H9 (cell line): ENCODE data around the gene PRUNE2. TPM values are rescaled to one million over a fixed set of nuclear protein-coding genes. Genes with fewer than 3 reads are reported as not detected.

Source experiments
- DNase-seq: peaks from one replicate; pipeline ENCODE4 v3.0.0-alpha.2; 2017
- H2AFZ ChIP-seq: one replicate; pipeline ENCODE4 v1.6.1; 2013; ENCODE audit warnings: mild to moderate bottlenecking, low read length, control low read depth, moderate library complexity
- H2AK5ac ChIP-seq: 2 replicates; pipeline ENCODE4 v1.6.1; 2013; ENCODE audit warnings: low read length, control low read depth, mixed read lengths; ENCODE audit not compliant: insufficient read length
- H2BK120ac ChIP-seq: one replicate; pipeline ENCODE4 v1.6.1; 2013; ENCODE audit warnings: low read depth, mild to moderate bottlenecking, low read length, control low read depth, inconsistent platforms; ENCODE audit not compliant: poor library complexity, severe bottlenecking
- H2BK12ac ChIP-seq: 2 replicates; pipeline ENCODE4 v1.6.1; 2013; ENCODE audit warnings: low read length, control low read depth, mixed read lengths, low read depth; ENCODE audit not compliant: insufficient read length
- H2BK15ac ChIP-seq: 2 replicates; pipeline ENCODE4 v1.6.1; 2013; ENCODE audit warnings: low read depth, low read length, control low read depth
- H2BK20ac ChIP-seq: one replicate; pipeline ENCODE4 v1.6.1; 2013; ENCODE audit warnings: low read depth, mild to moderate bottlenecking, low read length, control low read depth, inconsistent platforms; ENCODE audit not compliant: poor library complexity, severe bottlenecking
- H2BK5ac ChIP-seq: 2 replicates; pipeline ENCODE4 v1.6.1; 2013; ENCODE audit warnings: low read length, control low read depth, mixed read lengths; ENCODE audit not compliant: insufficient read length
- H3K14ac ChIP-seq: 2 replicates; pipeline ENCODE4 v1.6.1; 2013; ENCODE audit warnings: low read length, control low read depth; ENCODE audit not compliant: insufficient read depth
- H3K18ac ChIP-seq: 2 replicates; pipeline ENCODE4 v1.6.1; 2013; ENCODE audit warnings: low read depth, mild to moderate bottlenecking, mixed read lengths, low read length, control low read depth; ENCODE audit not compliant: insufficient read length
- H3K23ac ChIP-seq: 2 replicates; pipeline ENCODE4 v1.6.1; 2013; ENCODE audit warnings: low read length, control low read depth, mixed read lengths, low read depth; ENCODE audit not compliant: insufficient read length
- H3K23me2 ChIP-seq: 2 replicates; pipeline ENCODE4 v1.6.1; 2013; ENCODE audit warnings: low read depth, mild to moderate bottlenecking, mixed read lengths, low read length, control low read depth; ENCODE audit not compliant: insufficient read length, poor library complexity, severe bottlenecking
- H3K27ac ChIP-seq: 2 replicates; pipeline ENCODE4 v1.5.1; 2013; ENCODE audit warnings: low read length, control low read depth, mixed read lengths, low read depth; ENCODE audit not compliant: insufficient read length
- H3K27me3 ChIP-seq: 2 replicates; pipeline ENCODE4 v1.6.1; 2013; ENCODE audit warnings: low read length, control low read depth, inconsistent platforms; ENCODE audit not compliant: insufficient read depth
- H3K4ac ChIP-seq: 2 replicates; pipeline ENCODE4 v1.6.1; 2013; ENCODE audit warnings: low read depth, mild to moderate bottlenecking, control low read depth, inconsistent platforms, low read length, moderate library complexity
- H3K4me1 ChIP-seq: 2 replicates; pipeline ENCODE4 v1.6.1; 2013; ENCODE audit warnings: low read length, control low read depth, inconsistent platforms; ENCODE audit not compliant: insufficient read depth
- H3K4me2 ChIP-seq: 2 replicates; pipeline ENCODE4 v1.6.1; 2013; ENCODE audit warnings: low read length, control low read depth, mixed read lengths; ENCODE audit not compliant: insufficient read length, insufficient read depth
- H3K56ac ChIP-seq: 2 replicates; pipeline ENCODE4 v1.6.1; 2013; ENCODE audit warnings: low read depth, mild to moderate bottlenecking, mixed read lengths, low read length, control low read depth; ENCODE audit not compliant: insufficient read length
- H3K79me1 ChIP-seq: 2 replicates; pipeline ENCODE4 v1.6.1; 2013; ENCODE audit warnings: low read depth, mild to moderate bottlenecking, moderate library complexity, low read length, control low read depth, inconsistent platforms; ENCODE audit not compliant: insufficient read depth, poor library complexity, severe bottlenecking
- H3K79me2 ChIP-seq: 2 replicates; pipeline ENCODE4 v1.6.1; 2013; ENCODE audit warnings: low read length, control low read depth, inconsistent platforms; ENCODE audit not compliant: insufficient read depth
- H3K9ac ChIP-seq: 2 replicates; pipeline ENCODE4 v1.6.1; 2013; ENCODE audit warnings: low read length, control low read depth, mixed read lengths; ENCODE audit not compliant: insufficient read length; ENCODE audit errors: extremely low read depth
- H3K9me3 ChIP-seq: one replicate; pipeline ENCODE4 v1.6.1; 2013; ENCODE audit warnings: low read depth, low read length, inconsistent platforms; ENCODE audit not compliant: control insufficient read depth
- H3T11ph ChIP-seq: one replicate; pipeline ENCODE4 v1.6.1; 2013; ENCODE audit warnings: mild to moderate bottlenecking, low read length, control low read depth, inconsistent platforms
- H4K20me1 ChIP-seq: one replicate; pipeline ENCODE4 v1.6.1; 2013; ENCODE audit not compliant: control insufficient read depth, insufficient read length, insufficient read depth
- H4K5ac ChIP-seq: 2 replicates; pipeline ENCODE4 v1.6.1; 2013; ENCODE audit warnings: low read depth, mild to moderate bottlenecking, mixed read lengths, low read length, control low read depth; ENCODE audit not compliant: insufficient read length
- H4K8ac ChIP-seq: replicated peaks from 2 replicates; pipeline ENCODE4 v1.6.1; 2013; ENCODE audit warnings: low read length, control low read depth, mixed read lengths, low read depth; ENCODE audit not compliant: insufficient read length
- H4K91ac ChIP-seq: 2 replicates; pipeline ENCODE4 v1.6.1; 2013; ENCODE audit warnings: low read depth, mild to moderate bottlenecking, moderate library complexity, mixed read lengths, low read length, control low read depth; ENCODE audit not compliant: insufficient read length
- H3K27ac Mint-ChIP-seq, 3 experiments: 2 replicates in 2 of 3; 3 replicates in 1 of 3; pipeline ENCODE4 v1.8.0; 2020 to 2021; ENCODE audit warnings: mixed read lengths in 3 of 3, mild to moderate bottlenecking in 1 of 3, moderate library complexity in 1 of 3
- H3K27me3 Mint-ChIP-seq: 2 replicates; pipeline ENCODE4 v1.8.0; 2021; ENCODE audit warnings: low read depth, mild to moderate bottlenecking, moderate library complexity, mixed read lengths
- H3K36me3 Mint-ChIP-seq, 3 experiments: 2 replicates in 2 of 3; 3 replicates in 1 of 3; pipeline ENCODE4 v1.8.0; 2020 to 2021; ENCODE audit warnings: low read depth in 3 of 3, mixed read lengths in 3 of 3; ENCODE audit not compliant: insufficient read depth in 1 of 3
- H3K4me1 Mint-ChIP-seq, 2 experiments: 2 replicates each; pipeline ENCODE4 v1.8.0; 2020; ENCODE audit warnings: mixed read lengths in 2 of 2
- H3K4me3 Mint-ChIP-seq, 2 experiments: 2 replicates in 1 of 2; 3 replicates in 1 of 2; pipeline ENCODE4 v1.8.0; 2020 to 2021; ENCODE audit warnings: mild to moderate bottlenecking in 2 of 2, mixed read lengths in 2 of 2, moderate library complexity in 1 of 2
- H3K9me3 Mint-ChIP-seq, 2 experiments: 2 replicates in 1 of 2; 3 replicates in 1 of 2; pipeline ENCODE4 v1.8.0; 2020; ENCODE audit warnings: mild to moderate bottlenecking in 2 of 2, mixed read lengths in 2 of 2, moderate library complexity in 1 of 2
- WGBS: extraction: QIAGEN DNeasy Blood & Tissue Kit; methylation state at CpG from one replicate; pipeline ENCODE4 v1.1.7; 2013; ENCODE audit warnings: missing lambda C conversion rate, low lambda C conversion rate, mixed read lengths; ENCODE audit not compliant: insufficient read length; ENCODE audit errors: extremely low coverage; 5-methylcytosine and 5-hydroxymethylcytosine counted together
- total RNA-seq: library from RNA; stranded (reverse); gene quantifications from 2 replicates; pipeline ENCODE4 v1.2.1, GENCODE V29; 2021
- TF ChIP-seq, protein P1 (sequence below): fragments of 200-600 bp; sonication (generic); conservative IDR thresholded peaks from 3 replicates; pipeline ENCODE4 v1.8.0; 2021; ENCODE audit warnings: antibody characterized with exemption, mild to moderate bottlenecking

PRUNE2 gene
- total RNA-seq, 1 experiment from 2014 or later: 12.1 TPM

DNA sequence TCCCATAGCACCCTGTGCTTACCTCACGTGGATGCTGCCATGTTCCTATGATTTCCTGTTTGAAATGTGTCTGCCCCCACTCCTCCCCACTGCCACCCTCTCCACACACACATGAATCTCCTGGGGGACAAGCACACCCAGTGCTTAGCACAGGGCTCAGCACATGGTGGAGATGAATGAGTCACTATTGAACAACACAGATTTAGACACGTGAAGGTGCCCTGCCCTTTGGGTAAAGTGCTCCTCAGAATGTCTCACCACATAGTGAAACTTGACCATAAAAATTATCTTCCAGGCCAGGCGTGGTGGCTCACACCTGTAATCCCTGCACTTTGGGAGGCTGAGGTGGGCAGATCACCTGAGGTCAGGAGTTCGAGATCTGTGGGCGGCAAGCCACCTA lies 240.5 kb downstream of the PRUNE2 start:
- H3K9me3 Mint-ChIP-seq: peaks cover 11 to 14% of the 10 kb centered on the region in 2 experiments; a peak in 4 of 5 replicates
- no peaks in the 10 kb centered on the region for H3K27me3 Mint-ChIP-seq
- DNase-seq: no peak

More for the DNA sequence above, 240.5 kb downstream of the PRUNE2 start:
- TF ChIP-seq, protein P1, sequence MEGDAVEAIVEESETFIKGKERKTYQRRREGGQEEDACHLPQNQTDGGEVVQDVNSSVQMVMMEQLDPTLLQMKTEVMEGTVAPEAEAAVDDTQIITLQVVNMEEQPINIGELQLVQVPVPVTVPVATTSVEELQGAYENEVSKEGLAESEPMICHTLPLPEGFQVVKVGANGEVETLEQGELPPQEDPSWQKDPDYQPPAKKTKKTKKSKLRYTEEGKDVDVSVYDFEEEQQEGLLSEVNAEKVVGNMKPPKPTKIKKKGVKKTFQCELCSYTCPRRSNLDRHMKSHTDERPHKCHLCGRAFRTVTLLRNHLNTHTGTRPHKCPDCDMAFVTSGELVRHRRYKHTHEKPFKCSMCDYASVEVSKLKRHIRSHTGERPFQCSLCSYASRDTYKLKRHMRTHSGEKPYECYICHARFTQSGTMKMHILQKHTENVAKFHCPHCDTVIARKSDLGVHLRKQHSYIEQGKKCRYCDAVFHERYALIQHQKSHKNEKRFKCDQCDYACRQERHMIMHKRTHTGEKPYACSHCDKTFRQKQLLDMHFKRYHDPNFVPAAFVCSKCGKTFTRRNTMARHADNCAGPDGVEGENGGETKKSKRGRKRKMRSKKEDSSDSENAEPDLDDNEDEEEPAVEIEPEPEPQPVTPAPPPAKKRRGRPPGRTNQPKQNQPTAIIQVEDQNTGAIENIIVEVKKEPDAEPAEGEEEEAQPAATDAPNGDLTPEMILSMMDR: no peak
- no CpG with 5 or more reads among the region's 5 CpGs for WGBS
- Histone ChIP-seq H3K9ac (no peak overlapping the region), H3K79me2 (no peaks in the 10 kb centered on the region), H3K18ac (no peak overlapping the region), H4K5ac (no peak overlapping the region), H2BK20ac (no peak overlapping the region), H2AFZ (no peak overlapping the region), H4K91ac (no peak overlapping the region), H4K8ac (no peak overlapping the region), H2BK5ac (no peak overlapping the region), H3K27ac (no peak overlapping the region), H4K20me1 (no peaks in the 10 kb centered on the region), H3K56ac (no peak overlapping the region), H3K9me3 (no peaks in the 10 kb centered on the region), H3K14ac (no peak overlapping the region), H3K4me2 (no peak overlapping the region), H2AK5ac (no peak overlapping the region), H2BK15ac (no peak overlapping the region), H3K23ac (no peak overlapping the region), H3T11ph (no peak overlapping the region), H2BK12ac (no peak overlapping the region), H3K4me1 (peaks cover 4% of the 10 kb centered on the region; the same call in 1 of the 2 replicates), H3K4ac (no peak overlapping the region), H3K79me1 (no peaks in the 10 kb centered on the region), H3K23me2 (no peaks in the 10 kb centered on the region), H3K27me3 (no peaks in the 10 kb centered on the region), H2BK120ac (no peak overlapping the region)
- H3K27ac Mint-ChIP-seq: peak overlapping the region in 1 of 3 experiments; percentile 10; a peak in 1 of 7 replicates
- peaks cover 8 to 9% of the 10 kb centered on the region in 2 experiments for H3K4me1 Mint-ChIP-seq
- H3K36me3 Mint-ChIP-seq: peaks cover 4 to 13% (median 12%) of the 10 kb centered on the region in 3 experiments; a peak in 6 of 7 replicates
- H3K4me3 Mint-ChIP-seq: no peak overlapping the region
